HepG2 (cell line): ENCODE measurements around the gene TRIM5. TPM values are rescaled to one million over a fixed set of nuclear protein-coding genes. Genes with fewer than 3 reads are reported as not detected.

Experiments
- ATAC-seq: fragments of 200-7000 bp; cut with Tn5 transposase; 3 replicates; pipeline ENCODE4 v1.9.1; 2020; ENCODE audit warnings: mild to moderate bottlenecking, moderate library complexity
- BruUV-seq: library from RNA; stranded (reverse); fragments of 400-500 nt; replicated peaks from 2 replicates; lab custom pipeline; 2021; lab: Mats Ljungman, UMichigan
- CTCF ChIA-PET: fragments of 300-600 bp; formaldehyde crosslinking; extraction: SDS; loops from one replicate; lab custom pipeline; 2021; ENCODE audit warnings: low total read pairs, inconsistent platforms, low intra/inter-chr PET ratio; lab: Yijun Ruan, JAX
- POLR2A ChIA-PET: fragments of 350-600 bp; sonication (Branson Sonifier 250); formaldehyde crosslinking; loops from one replicate; lab custom pipeline; 2020; ENCODE audit warnings: antibody characterized with exemption, inconsistent platforms; lab: Yijun Ruan, JAX
- DNase-seq: peaks from one replicate; pipeline ENCODE4 v3.0.0-alpha.2; 2015; ENCODE audit warnings: low spot score
- FAIRE-seq: peaks from 3 replicates; lab custom pipeline; 2011; peaks lifted over from hg19 to GRCh38; lab: Jason Lieb, UNC
- H2AFZ ChIP-seq: one replicate; pipeline ENCODE4 v1.6.1; 2011; ENCODE audit warnings: low read length, inconsistent platforms
- H3K27ac ChIP-seq: fragments of 300-600 bp; 3 replicates; pipeline ENCODE4 v1.8.0; 2011; ENCODE audit warnings: mixed run types, mild to moderate bottlenecking, mixed read lengths, low read length, inconsistent platforms; ENCODE audit not compliant: insufficient read depth; ENCODE audit errors: extremely low read length
- H3K27me3 ChIP-seq, 2 experiments: fragments of 200-600 bp in 1 of 2; 2 replicates in 1 of 2; 3 replicates in 1 of 2; pipeline versions ENCODE4 v1.6.0 to v1.8.0; 2011; ENCODE audit warnings: low read length in 2 of 2, mild to moderate bottlenecking in 2 of 2, moderate library complexity in 2 of 2, inconsistent platforms in 1 of 2; ENCODE audit not compliant: insufficient read depth in 2 of 2, control insufficient read depth in 1 of 2
- H3K36me3 ChIP-seq, 2 experiments: fragments of 200-600 bp in 1 of 2; replicated peaks in 1 of 2; 2 replicates in 1 of 2; 3 replicates in 1 of 2; pipeline versions ENCODE4 v1.5.1 to v1.8.0; 2011; ENCODE audit warnings: low read length in 2 of 2, inconsistent platforms in 1 of 2; ENCODE audit not compliant: insufficient read depth in 2 of 2, control insufficient read depth in 1 of 2
- H3K4me1 ChIP-seq: 2 replicates; pipeline ENCODE4 v1.5.1; 2012; ENCODE audit warnings: low read length, inconsistent platforms; ENCODE audit not compliant: insufficient read depth
- H3K4me2 ChIP-seq: 2 replicates; pipeline ENCODE4 v1.6.0; 2011; ENCODE audit warnings: low read depth, low read length, inconsistent platforms
- H3K4me3 ChIP-seq, 3 experiments: fragments of 200-600 bp in 1 of 3; sonication (generic), shearing (Covaris generic) in 1 of 3; replicated peaks in 1 of 3; 2 replicates each; pipeline ENCODE4 v1.5.1; 2011 to 2016; ENCODE audit warnings: low read length in 3 of 3, inconsistent platforms in 2 of 3, low read depth in 2 of 3, mild to moderate bottlenecking in 2 of 3, control low read depth in 1 of 3, mixed read lengths in 1 of 3; ENCODE audit not compliant: insufficient read depth in 1 of 3
- H3K79me2 ChIP-seq: one replicate; pipeline ENCODE4 v1.6.1; 2011; ENCODE audit warnings: low read length, inconsistent platforms; ENCODE audit not compliant: insufficient read depth
- H3K9ac ChIP-seq: 2 replicates; pipeline ENCODE4 v1.6.0; 2011; ENCODE audit warnings: mild to moderate bottlenecking, low read depth, low read length, inconsistent platforms; ENCODE audit not compliant: insufficient read depth
- H3K9me3 ChIP-seq: 2 replicates; pipeline ENCODE4 v1.5.1; 2012; ENCODE audit warnings: mild to moderate bottlenecking, low read length
- H4K20me1 ChIP-seq: 2 replicates; pipeline ENCODE4 v1.6.0; 2011; ENCODE audit warnings: inconsistent platforms, mild to moderate bottlenecking, low read length, moderate library complexity; ENCODE audit not compliant: insufficient read depth
- CREB3 ChIP-seq: sonication (generic); formaldehyde crosslinking; IDR thresholded peaks from 2 replicates; pipeline ENCODE4 v1.5.0; 2020; ENCODE audit warnings: missing genetic modification reagents
- JUND ChIP-seq: sonication (generic); formaldehyde crosslinking; IDR thresholded peaks from 2 replicates; pipeline ENCODE4 v1.8.0; 2022; ENCODE audit warnings: mild to moderate bottlenecking, missing genetic modification reagents
- MXD4 ChIP-seq: IDR thresholded peaks from 2 replicates; pipeline ENCODE4 v1.6.1; 2016; ENCODE audit warnings: mild to moderate bottlenecking, missing biosample characterization, missing genetic modification reagents
- PAXIP1 ChIP-seq: sonication (generic); formaldehyde crosslinking; conservative IDR thresholded peaks from 2 replicates; pipeline ENCODE4 v1.4.0; 2020; ENCODE audit warnings: mild to moderate bottlenecking, missing genetic modification reagents, moderate library complexity
- ZFP82 ChIP-seq: sonication (generic); formaldehyde crosslinking; IDR thresholded peaks from 2 replicates; pipeline ENCODE4 v1.5.1; 2020; ENCODE audit warnings: mild to moderate bottlenecking, missing genetic modification reagents, borderline replicate concordance
- ZNF558 ChIP-seq: sonication (generic); formaldehyde crosslinking; IDR thresholded peaks from 2 replicates; pipeline ENCODE4 v1.9.0; 2022; ENCODE audit warnings: mild to moderate bottlenecking, missing genetic modification reagents, borderline replicate concordance
- WGBS: methylation state at CpG from one replicate; pipeline ENCODE4 v1.1.6; 2017; ENCODE audit warnings: low lambda C conversion rate; 5-methylcytosine and 5-hydroxymethylcytosine counted together
- in situ Hi-C: cut with HindIII; loops from 2 replicates; pipeline ENCODE4 v1.10.0; 2017; ENCODE audit warnings: low pct_unique_long_range_greater_than_20kb; ENCODE audit not compliant: extremely low pct_ligation_motif_present
- intact Hi-C: fragments of 100-400 bp; cut with micrococcal nuclease; formaldehyde crosslinking; loops from one replicate; pipeline ENCODE4 v1.10.0; 2022; ENCODE audit not compliant: unreplicated experiment
- polyA plus RNA-seq, 8 experiments: library from polyadenylated mRNA; depleted of rRNA in 3 of 8; stranded (reverse) in 7 of 8; unstranded in 1 of 8; fragments of >200 nt; fragmentation: Illumina TruSeq in 4 of 8; extraction: Trizol in 4 of 8; gene quantifications; 2 replicates each; pipeline versions ENCODE4 v1.2.1 to v1.2.3, GENCODE V29; 2011 to 2016; ENCODE audit warnings: low read depth in 4 of 8, missing spikeins in 1 of 8, mixed read lengths in 1 of 8; ENCODE audit not compliant: insufficient read depth in 1 of 8
- total RNA-seq, 5 experiments: library from RNA; depleted of rRNA; stranded (reverse); fragments of >200 nt; fragmentation: Illumina TruSeq; extraction: Trizol; gene quantifications; 2 replicates each; pipeline ENCODE4 v1.2.3, GENCODE V29; 2016; ENCODE audit warnings: low read depth in 1 of 5

The TRIM5 gene
- total and polyA plus RNA-seq, 2 of the 13 experiments (the other 11 are each of a cell fraction or from before 2014, with no cell fraction given), result 7.8 to 13.1 TPM

- TF ChIP-seq ZFP82 (CRISPR knock-in tag) (no peak), JUND (CRISPR knock-in tag) (no peak), MXD4 (CRISPR knock-in tag) (no peak), CREB3 (CRISPR knock-in tag) (no peak), PAXIP1 (CRISPR knock-in tag) (no peak), ZNF558 (CRISPR knock-in tag) (no peak)
- Histone ChIP-seq H3K27me3 (0 out of 5 replicates have a peak, but pooled peaks cover 0 to 5% of the 10 kb centered on the region in 2 experiments), H3K27ac (no peak overlapping the region), H3K4me1 (no peaks in the 10 kb centered on the region), H3K79me2 (no peaks in the 10 kb centered on the region), H3K4me3 (no peak overlapping the region), H3K9ac (no peak overlapping the region), H4K20me1 (no peaks in the 10 kb centered on the region), H3K9me3 (no peaks in the 10 kb centered on the region), H3K4me2 (no peak overlapping the region), H3K36me3 (no peaks in the 10 kb centered on the region), H2AFZ (no peak overlapping the region)
- WGBS, result 29% methylated on average over 2 of the region's 2 CpGs
- ChIA-PET POLR2A (no interaction called here), CTCF (no interaction called here)
- no TSS peak for BruUV-seq
- in situ Hi-C loops (no loop called here), intact Hi-C loops (no loop called here)
- no peak for FAIRE-seq
- no peak for DNase-seq
- ATAC-seq, result no peak
Observed at GRCh38 chr11:5631417-5631816, 53.5 kb downstream of the TRIM5 start.
